Measurements from ENCODE around the gene GEMIN8.
A peak's percentile ranks its signal among the peaks of the same experiment; 100 is the strongest.

Gene GEMIN8, protein sequence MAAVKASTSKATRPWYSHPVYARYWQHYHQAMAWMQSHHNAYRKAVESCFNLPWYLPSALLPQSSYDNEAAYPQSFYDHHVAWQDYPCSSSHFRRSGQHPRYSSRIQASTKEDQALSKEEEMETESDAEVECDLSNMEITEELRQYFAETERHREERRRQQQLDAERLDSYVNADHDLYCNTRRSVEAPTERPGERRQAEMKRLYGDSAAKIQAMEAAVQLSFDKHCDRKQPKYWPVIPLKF

DNA sequence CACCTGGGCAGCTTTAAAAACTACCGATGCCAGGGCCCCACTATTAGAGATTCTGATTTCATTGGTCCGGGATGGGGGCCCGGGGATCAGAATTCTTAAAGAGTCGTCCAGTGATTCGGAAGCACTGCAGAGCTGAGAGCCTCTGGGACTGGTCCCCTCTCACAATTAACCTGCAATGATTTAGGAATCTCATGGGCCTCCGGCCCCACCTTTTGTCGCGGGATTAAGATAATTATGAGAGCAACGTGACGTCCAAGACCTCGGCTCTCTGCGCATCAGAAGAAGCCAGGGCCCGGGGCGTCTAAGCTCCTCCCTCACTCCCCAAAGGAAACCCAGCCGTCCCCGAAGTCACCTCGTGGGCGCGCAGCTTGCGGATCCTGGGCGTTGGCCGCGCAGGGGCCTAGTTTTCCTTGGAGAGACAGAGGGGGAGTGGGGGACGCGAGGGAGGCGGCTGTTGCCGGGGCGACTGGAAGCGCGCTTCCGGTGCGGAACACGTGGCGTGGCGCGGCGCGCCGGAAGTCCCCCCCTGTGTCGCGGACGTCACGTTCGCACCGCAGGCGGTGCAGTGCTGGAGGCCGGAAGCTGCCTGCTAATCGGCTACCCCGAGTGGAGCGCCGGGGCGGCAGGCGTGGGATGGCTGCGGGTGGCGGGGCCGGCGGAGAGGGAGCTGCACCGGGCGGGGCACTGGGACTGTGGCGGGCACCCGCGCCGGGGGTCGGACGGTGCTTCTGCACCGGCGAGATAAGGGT lies at the start of gene GEMIN8:
Gene GEMIN8, minus strand, starts transcription at position 468 of the 749 bp plus-strand sequence. CDS start 8,414 bp downstream, outside the sequence.
- peak; percentile 79 for DNase-seq

DNA sequence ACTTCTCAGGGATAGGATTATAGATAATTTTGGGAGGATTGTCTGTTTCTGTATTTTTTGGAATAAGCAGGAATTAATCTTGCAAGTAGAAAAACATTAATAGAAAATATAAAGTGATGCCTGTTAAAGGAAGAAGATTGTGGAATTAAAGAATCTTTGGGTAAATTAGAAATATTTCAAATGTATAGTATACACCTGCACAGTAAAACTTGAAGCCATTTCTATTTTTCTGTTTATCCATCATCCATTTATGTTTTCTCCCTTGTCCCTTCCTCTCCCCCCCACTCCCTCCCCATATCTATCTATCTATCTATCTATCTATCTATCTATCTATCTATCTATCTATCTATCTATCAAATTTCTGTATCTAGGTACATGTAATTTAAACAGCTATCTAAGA lies 46.9 kb upstream of the GEMIN8 start:
- no peak for DNase-seq

GRCh38 chrX:14073556-14073955 lies 43.9 kb upstream of the GEMIN8 start:
- no peak for DNase-seq

- no peak for DNase-seq
Measured at GRCh38 chrX:14073071-14073470, 43.4 kb upstream of the GEMIN8 start.

- DNase-seq, result no peak
Measured at GRCh38 chrX:14065800-14066199, 36.1 kb upstream of the GEMIN8 start.

- DNase-seq, result no peak
Measured at GRCh38 chrX:14064626-14065432, 35.1 kb upstream of the GEMIN8 start.

DNA sequence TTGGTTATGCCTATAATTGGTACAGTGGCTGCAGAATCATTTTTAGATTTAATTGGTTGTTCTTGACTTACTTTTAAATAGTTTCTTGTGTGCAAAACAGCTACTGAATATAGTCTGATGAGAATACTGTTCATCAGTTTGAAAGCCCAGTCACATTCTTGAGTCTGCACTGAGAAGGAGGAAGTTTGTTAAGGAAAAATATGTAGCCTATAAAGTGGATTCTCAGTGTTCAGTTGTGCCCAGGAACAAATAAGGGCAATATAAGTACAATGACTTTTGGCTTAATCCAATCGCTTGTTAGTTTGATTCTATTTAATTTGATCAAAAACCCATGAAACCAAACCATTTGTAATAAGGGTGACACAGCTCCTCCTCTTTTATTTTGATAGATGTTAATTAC lies 32.8 kb upstream of the GEMIN8 start:
- DNase-seq, result no peak

GRCh38 chrX:14056206-14056605 lies 26.5 kb upstream of the GEMIN8 start:
- DNase-seq, result no peak

DNA sequence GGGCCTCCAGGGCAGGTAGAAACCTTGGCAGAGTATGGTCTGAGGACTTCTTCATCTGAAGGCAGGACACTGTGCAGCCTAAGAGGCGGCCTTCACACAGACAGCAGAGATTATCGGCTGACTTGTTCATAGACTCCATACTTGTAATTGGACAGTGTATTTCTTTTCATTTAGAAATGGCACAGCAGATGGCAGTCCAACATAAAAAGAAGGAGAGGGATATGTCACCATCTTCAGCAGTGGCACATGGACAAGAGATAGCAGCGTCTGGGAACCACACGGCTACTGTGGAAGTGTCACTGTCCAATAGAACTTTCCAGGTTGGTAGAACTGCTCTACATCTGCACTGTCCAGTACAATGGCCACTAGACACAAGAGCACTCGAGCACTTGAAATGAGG lies 21.7 kb upstream of the GEMIN8 start:
- DNase-seq, result no peak

DNA sequence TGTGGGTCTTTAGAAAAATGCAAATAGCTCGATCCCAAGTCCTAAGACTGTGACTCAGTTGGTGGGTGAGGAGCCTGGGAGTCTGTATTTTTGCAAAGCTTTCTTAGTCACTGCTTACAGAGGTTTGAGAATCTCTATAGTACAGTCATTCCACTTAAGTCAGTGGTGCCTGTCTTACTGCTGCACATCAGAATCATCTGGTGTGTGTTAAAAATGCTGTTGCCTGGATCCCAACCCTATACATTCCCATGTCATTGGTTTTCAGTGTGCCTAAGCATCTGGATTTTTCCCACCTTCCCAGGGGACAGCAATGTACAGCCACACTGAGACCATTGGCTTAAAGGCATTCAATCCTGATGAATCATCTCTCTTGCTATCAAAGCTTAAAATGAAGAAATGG lies 21.0 kb upstream of the GEMIN8 start:
- no peak for DNase-seq

DNA sequence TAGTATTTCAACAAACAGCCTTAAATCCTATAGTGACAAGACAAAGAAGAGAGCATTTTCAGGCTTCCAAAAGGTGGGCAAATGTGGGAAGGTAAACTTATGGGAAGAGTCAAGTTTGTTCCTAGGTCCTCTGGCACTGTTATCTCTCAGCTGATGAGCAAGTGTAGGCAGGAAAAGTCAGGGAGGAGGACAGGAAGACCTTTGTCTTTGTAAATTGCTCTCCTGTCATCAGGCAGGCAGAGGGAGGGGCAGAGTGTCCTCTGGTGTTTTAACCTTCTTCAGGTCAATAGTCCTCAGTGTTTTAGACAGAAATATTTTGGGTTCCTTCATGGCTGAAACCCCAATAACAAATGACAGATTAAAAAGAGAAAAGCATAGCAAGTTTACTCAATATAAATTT lies 13.5 kb upstream of the GEMIN8 start:
- no peak for DNase-seq

DNA sequence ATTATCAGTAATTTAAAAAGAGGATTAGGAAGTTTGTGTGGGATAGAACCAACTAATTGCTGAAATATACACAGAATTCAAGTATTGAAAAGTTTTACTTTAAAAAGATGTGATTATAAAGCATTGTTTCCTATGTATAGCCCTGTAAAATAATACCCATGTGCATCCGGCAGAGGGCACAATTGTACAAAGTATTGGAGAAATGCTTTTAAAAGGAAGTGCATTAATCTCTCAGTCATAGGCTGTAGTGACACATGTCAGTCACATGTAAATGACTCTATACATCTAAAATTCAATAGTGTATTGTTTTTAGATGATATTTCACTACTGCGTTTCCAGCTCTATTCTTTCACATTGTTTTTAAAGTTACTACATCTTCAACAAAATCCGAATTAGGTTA lies 9.7 kb upstream of the GEMIN8 start:
- peak; percentile 50 for DNase-seq

DNA sequence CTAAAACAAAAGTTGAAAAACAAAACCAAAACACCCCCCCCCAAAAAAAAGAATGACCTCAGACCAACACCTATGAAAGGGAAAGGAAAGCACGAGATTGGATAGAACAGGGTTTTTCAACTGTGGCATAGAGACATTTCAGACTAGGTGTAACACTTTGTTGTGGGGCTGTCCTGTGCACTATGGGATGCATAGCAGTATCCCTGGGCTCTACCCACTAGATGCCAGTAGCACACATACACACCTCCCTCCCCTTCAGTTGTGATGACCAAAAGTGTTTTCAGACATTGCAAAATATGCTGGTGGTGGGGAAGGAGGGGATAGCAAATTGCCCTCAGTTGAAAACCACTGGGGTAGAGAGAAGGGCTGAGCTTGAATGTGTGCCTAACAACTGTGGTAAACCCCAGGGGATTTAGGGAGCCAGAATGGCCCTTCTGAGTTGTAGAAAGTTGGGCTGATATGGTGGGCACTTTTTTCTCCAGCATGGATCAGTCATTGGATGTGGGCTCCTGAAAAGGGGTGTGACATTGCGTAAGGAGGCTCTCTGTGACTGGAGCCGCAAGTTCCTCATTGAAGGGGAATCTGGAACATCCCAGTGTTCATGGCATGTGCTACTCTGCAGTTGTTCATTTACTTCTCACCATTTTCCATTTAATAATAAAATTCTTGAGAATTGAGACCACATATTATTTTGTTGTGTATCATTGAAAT lies 8.8 kb upstream of the GEMIN8 start:
- DNase-seq, result no peak

DNA sequence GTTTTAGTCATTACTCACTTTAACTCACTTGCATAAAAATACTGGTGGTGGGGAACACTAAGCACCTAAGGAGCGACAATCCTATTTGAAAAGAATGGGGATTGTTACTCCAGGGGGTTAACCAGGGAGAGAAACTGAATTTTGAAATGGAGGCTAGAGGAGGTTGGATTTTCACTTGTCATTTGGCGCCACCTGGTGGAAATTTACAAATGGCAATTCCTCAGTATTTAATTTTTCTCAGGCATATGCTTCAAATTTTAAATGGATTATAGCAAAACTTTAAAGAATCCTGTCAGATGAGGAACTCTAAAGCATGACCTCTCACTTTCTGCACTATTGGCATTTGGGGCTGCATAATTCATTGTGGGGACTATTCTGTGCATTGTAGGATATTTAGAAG lies 2.7 kb upstream of the GEMIN8 start:
- DNase-seq, result peak; percentile 45

DNA sequence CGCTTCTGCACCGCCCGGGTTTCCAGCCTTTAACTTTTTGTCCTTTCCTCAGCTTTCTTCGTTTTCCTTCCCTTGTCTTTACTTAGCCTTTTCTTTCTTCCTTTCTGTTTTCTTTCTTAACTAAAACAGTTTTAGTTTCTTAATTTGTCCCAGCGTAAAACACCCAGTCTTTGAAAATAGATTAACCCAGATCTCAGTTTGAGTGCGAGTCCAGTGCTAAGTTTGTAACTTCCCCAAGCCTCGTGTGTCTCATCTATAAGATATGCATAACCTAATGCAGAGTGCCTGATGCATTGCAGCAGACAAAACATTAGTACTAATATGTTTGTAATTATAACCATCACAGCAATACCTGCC lies 460 bp upstream of the GEMIN8 start:
- no peak for DNase-seq

- no peak for DNase-seq
Measured at GRCh38 chrX:14029039-14029424, 660 bp downstream of the GEMIN8 start.

GRCh38 chrX:14028473-14028872 lies 1.2 kb downstream of the GEMIN8 start:
- DNase-seq, result no peak

- no peak for DNase-seq
Measured at GRCh38 chrX:14027511-14028019, 2.1 kb downstream of the GEMIN8 start.

- DNase-seq, result no peak
Measured at GRCh38 chrX:14027036-14027435, 2.7 kb downstream of the GEMIN8 start.

GRCh38 chrX:14026121-14026520 lies 3.6 kb downstream of the GEMIN8 start:
- DNase-seq, result no peak

- no peak for DNase-seq
Measured at GRCh38 chrX:14022019-14022418, 7.7 kb downstream of the GEMIN8 start.

DNA sequence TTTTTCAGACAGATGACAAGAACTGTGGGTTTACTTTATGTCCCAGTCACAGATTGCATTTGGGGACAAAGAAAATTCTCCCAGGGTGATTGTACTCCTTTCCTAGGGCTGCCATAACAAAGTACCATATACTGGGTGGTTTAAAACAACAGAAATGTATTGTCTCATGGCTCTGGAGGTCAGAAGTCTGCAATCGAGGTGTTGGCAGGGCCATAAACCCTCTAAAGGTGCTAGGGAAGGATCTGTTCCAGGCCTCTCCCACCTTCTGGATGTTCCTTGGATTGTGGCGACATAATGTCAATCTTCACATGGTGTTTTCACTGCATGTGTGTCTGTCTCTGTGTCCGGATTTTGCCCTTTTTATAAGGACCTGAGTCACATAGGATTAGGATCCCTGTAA lies 12.3 kb downstream of the GEMIN8 start:
- no peak for DNase-seq

- no peak for DNase-seq
Measured at GRCh38 chrX:14015941-14016340, 13.8 kb downstream of the GEMIN8 start.
